ENCODE measurements around the gene PSENEN. TPM values are rescaled to one million over a fixed set of nuclear protein-coding genes. Genes with fewer than 3 reads are reported as not detected.

PSENEN gene
- total RNA-seq, 1 experiment from 2014 or later, result 70.2 TPM

DNA sequence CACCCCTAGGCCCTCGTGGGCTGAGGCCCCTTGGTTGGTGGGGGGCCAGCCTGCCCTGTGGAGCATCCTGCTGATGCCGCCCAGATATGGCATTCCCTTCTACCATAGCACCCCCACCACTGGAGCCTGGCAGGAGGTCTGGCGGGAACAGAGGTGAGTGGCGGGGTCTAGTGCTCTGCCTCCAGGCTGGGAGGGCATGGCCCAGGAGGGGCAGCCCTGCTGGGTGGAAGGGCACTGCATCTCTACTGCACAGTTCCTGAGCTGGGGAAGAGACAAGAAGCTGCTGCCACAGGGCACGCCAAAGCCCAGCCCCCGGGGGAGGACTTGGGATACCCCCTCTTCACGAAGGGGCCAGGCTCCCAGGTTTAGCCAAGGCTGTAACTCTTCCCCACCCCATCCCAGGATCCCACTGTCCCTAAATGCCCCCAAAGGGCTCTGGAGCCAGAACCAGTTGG, 30.1 kb upstream of the PSENEN start:
- H3K4me1 Mint-ChIP-seq (ENCODE audit: low read depth, unreplicated experiment), result peaks cover 16% of the 10 kb centered on the region
- CTCF ChIA-PET, result interaction anchor here (0.6 to 0.9 kb wide), 2 partner anchors 13 to 19 kb away, joined by 3 to 5 read pairs; no protein-coding TSS in a partner anchor
- TF ChIP-seq, protein P1, sequence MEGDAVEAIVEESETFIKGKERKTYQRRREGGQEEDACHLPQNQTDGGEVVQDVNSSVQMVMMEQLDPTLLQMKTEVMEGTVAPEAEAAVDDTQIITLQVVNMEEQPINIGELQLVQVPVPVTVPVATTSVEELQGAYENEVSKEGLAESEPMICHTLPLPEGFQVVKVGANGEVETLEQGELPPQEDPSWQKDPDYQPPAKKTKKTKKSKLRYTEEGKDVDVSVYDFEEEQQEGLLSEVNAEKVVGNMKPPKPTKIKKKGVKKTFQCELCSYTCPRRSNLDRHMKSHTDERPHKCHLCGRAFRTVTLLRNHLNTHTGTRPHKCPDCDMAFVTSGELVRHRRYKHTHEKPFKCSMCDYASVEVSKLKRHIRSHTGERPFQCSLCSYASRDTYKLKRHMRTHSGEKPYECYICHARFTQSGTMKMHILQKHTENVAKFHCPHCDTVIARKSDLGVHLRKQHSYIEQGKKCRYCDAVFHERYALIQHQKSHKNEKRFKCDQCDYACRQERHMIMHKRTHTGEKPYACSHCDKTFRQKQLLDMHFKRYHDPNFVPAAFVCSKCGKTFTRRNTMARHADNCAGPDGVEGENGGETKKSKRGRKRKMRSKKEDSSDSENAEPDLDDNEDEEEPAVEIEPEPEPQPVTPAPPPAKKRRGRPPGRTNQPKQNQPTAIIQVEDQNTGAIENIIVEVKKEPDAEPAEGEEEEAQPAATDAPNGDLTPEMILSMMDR (IDR thresholded peaks at IDR 0.05; ENCODE audit: insufficient read depth in 1 of 2, low read depth in 1 of 2, low read length in 1 of 2, severe bottlenecking in 1 of 2, unreplicated experiment in 1 of 2), result no peak

DNA sequence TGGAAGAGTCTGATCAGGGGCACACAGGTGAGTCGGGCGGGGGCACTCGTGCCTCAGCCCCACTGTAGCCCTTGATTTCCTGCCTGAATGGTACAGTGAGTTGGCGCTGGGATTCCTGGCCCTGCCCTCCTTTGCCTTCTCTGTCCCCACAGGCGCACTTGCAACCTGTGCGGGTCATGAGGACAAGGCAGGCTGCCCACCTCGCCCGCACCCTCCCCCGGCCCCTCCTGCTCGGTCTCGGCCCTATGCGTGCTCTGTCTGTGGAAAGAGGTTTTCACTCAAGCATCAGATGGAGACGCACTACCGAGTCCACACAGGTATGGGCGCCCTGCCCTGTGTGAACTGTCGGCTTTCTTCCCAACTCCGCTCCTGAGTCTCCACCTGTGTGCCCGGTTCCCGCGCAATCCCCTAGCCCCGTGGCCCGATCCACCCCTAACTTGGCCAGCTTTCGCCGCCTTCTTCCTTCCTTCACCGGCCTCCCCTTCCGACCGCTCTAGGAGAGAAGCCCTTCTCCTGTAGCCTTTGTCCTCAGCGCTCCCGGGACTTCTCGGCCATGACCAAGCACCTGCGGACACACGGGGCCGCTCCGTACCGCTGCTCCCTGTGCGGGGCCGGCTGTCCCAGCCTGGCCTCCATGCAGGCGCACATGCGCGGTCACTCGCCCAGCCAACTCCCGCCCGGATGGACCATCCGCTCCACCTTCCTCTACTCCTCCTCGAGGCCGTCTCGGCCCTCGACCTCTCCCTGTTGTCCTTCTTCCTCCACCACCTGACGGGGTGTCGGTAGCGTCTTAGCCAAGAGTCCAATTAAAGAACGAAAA, 29.3 kb upstream of the PSENEN start:
- Mint-ChIP-seq H3K27ac (ENCODE audit: unreplicated experiment) (peak overlapping the region; percentile 82), H3K27me3 (ENCODE audit: insufficient read depth, unreplicated experiment) (peaks cover 2% of the 10 kb centered on the region), H3K36me3 (ENCODE audit: insufficient read depth, unreplicated experiment) (peaks cover 22% of the 10 kb centered on the region), H3K4me1 (ENCODE audit: low read depth, unreplicated experiment) (peaks cover 16% of the 10 kb centered on the region), H3K4me3 (ENCODE audit: unreplicated experiment) (peak overlapping the region; percentile 81), H3K9me3 (ENCODE audit: unreplicated experiment) (no peaks in the 10 kb centered on the region)
- H3K4me3 ChIP-seq (ENCODE audit: low read depth, low read length), result peak overlapping the region; percentile 91
- BruUV-seq (replicated peaks), result TSS peak; percentile 18
- no peaks in the 10 kb centered on the region for H3K27me3 ChIP-seq (replicated peaks; ENCODE audit: control insufficient read depth, insufficient read depth, low read length)
- no peaks in the 10 kb centered on the region for H3K9me3 ChIP-seq
- no peaks in the 10 kb centered on the region for H3K36me3 ChIP-seq (ENCODE audit: control insufficient read depth, insufficient read depth, low read length)
- intact Hi-C loops (cut with micrococcal nuclease; ENCODE audit: unreplicated experiment), result loop anchor here (1.0 to 5.0 kb wide), 3 partner anchors 69 to 205 kb away; partner anchors contain the start of gene COX6B1
- ChIA-PET POLR2A (no interaction called here), CTCF (interaction anchor here (0.6 to 0.9 kb wide), 2 partner anchors 19 to 24 kb away, joined by 3 read pairs; no protein-coding TSS in a partner anchor)
- TF ChIP-seq, protein P1 (IDR thresholded peaks at IDR 0.05; ENCODE audit: insufficient read depth in 1 of 2, low read depth in 1 of 2, low read length in 1 of 2, severe bottlenecking in 1 of 2, unreplicated experiment in 1 of 2), result no peak
- H3K4me1 ChIP-seq, result peaks cover 8% of the 10 kb centered on the region
- DNase-seq, result no peak

More for the DNA sequence above, 30.1 kb upstream of the PSENEN start:
- H3K9me3 ChIP-seq, result no peaks in the 10 kb centered on the region
- H3K4me3 ChIP-seq (ENCODE audit: low read depth, low read length), result peak overlapping the region; percentile 91
- H3K27me3 ChIP-seq (replicated peaks; ENCODE audit: control insufficient read depth, insufficient read depth, low read length), result no peaks in the 10 kb centered on the region
- H3K27ac Mint-ChIP-seq (ENCODE audit: unreplicated experiment), result peak overlapping the region; percentile 82
- no peaks in the 10 kb centered on the region for H3K9me3 Mint-ChIP-seq (ENCODE audit: unreplicated experiment)
- intact Hi-C loops (cut with micrococcal nuclease; ENCODE audit: unreplicated experiment), result loop anchor here (5.0 kb wide), 1 partner anchor 68 kb away; the partner anchor contains the start of gene COX6B1
- H3K4me1 ChIP-seq, result peaks cover 8% of the 10 kb centered on the region
- peaks cover 3% of the 10 kb centered on the region for H3K27me3 Mint-ChIP-seq (ENCODE audit: insufficient read depth, unreplicated experiment)
- no peaks in the 10 kb centered on the region for H3K36me3 ChIP-seq (ENCODE audit: control insufficient read depth, insufficient read depth, low read length)
- POLR2A ChIA-PET, result interaction anchor here (0.6 kb wide), 1 partner anchor 19 kb away, joined by 3 read pairs; no protein-coding TSS in a partner anchor
- BruUV-seq (replicated peaks), result no TSS peak
- H3K4me3 Mint-ChIP-seq (ENCODE audit: unreplicated experiment), result peak overlapping the region; percentile 81
- H3K36me3 Mint-ChIP-seq (ENCODE audit: insufficient read depth, unreplicated experiment), result peaks cover 17% of the 10 kb centered on the region
- no peak for DNase-seq

DNA sequence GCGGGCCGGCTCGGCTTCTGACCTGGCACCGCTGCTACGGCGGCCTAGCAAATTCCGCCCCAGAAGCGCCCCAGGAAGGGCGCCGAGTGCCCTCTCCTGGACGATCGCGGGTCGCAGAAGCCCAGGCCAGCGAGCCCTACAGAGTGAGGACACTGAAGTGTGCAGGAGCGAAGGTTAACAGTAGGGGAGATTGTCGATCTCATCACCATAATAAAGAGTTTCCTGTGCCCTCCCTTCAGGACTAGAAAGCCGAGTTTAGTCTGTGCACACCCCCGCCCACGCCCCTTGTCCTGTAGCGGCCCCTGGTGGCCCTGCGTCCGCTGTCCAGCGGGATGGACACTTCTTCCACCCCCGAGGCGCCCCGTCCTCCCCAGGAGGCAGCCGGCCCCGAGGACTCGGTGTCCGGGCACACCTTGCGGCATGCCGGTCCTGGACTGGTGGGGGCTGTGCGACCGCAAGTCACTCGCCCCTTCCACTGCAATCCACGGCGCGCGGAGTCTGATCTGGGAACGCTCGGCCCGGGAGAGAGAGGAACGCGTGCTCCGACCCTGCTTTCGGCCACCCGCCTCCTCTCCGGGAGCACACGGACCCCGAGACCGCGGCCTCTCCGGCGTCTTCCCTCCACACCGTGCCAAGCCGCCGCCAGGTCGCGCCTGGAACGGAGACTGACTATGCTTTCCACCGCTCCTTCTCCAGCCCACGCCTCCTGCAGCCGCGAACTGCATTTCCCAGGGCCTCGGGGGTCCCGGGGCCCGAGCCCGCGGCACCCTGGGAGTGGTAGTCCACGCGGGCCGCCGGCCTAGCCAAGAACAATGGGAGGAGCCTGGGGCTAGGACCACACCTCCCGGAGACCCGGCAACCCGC, 28.4 kb upstream of the PSENEN start:
- H3K27ac Mint-ChIP-seq (ENCODE audit: unreplicated experiment), result peak overlapping the region; percentile 82
- peak overlapping the region; percentile 81 for H3K4me3 Mint-ChIP-seq (ENCODE audit: unreplicated experiment)
- DNase-seq, result peak; percentile 95 to 98
- H3K36me3 ChIP-seq (ENCODE audit: control insufficient read depth, insufficient read depth, low read length), result peaks cover 1% of the 10 kb centered on the region; the same call in 1 of the 2 replicates
- peaks cover 29% of the 10 kb centered on the region for H3K36me3 Mint-ChIP-seq (ENCODE audit: insufficient read depth, unreplicated experiment)
- H3K27me3 ChIP-seq (replicated peaks; ENCODE audit: control insufficient read depth, insufficient read depth, low read length), result no peaks in the 10 kb centered on the region
- ChIA-PET CTCF (no interaction called here), POLR2A (no interaction called here)
- BruUV-seq (replicated peaks), result no TSS peak
- no peaks in the 10 kb centered on the region for H3K9me3 Mint-ChIP-seq (ENCODE audit: unreplicated experiment)
- H3K27me3 Mint-ChIP-seq (ENCODE audit: insufficient read depth, unreplicated experiment), result no peaks in the 10 kb centered on the region
- peak overlapping the region; percentile 91 for H3K4me3 ChIP-seq (ENCODE audit: low read depth, low read length)
- peaks cover 8% of the 10 kb centered on the region for H3K4me1 ChIP-seq
- no peaks in the 10 kb centered on the region for H3K9me3 ChIP-seq
- H3K4me1 Mint-ChIP-seq (ENCODE audit: low read depth, unreplicated experiment), result peaks cover 16% of the 10 kb centered on the region
- intact Hi-C loops (cut with micrococcal nuclease; ENCODE audit: unreplicated experiment), result loop anchor here (1.0 to 5.0 kb wide), 9 partner anchors 15 to 214 kb away; partner anchors contain the start of genes COX6B1 and LIN37
- TF ChIP-seq, protein P1 (IDR thresholded peaks at IDR 0.05; ENCODE audit: insufficient read depth in 1 of 2, low read depth in 1 of 2, low read length in 1 of 2, severe bottlenecking in 1 of 2, unreplicated experiment in 1 of 2), result peak; percentile 89 to 94
